Measurements from ENCODE around the gene COPS9.

DNA sequence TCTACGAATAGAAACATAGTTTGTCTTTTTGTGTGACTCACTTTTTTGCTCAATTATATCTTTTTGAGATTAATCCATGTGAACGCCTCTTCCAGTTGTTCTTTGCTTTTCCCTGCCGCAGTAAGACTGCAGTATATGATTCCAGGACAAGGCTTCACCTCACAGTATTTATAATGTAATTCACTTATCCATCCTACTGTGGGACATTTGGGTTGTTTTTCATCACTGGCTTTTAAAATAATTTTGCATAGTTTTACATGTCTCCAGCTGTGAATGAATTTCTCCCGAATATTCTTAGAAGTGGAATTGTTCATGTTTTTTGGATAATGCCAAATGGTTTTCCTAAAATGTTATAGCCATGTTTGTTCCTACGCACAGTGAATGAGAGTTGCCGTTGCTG is 21.9 kb downstream of the COPS9 start:
- TF ChIP-seq, protein P1, sequence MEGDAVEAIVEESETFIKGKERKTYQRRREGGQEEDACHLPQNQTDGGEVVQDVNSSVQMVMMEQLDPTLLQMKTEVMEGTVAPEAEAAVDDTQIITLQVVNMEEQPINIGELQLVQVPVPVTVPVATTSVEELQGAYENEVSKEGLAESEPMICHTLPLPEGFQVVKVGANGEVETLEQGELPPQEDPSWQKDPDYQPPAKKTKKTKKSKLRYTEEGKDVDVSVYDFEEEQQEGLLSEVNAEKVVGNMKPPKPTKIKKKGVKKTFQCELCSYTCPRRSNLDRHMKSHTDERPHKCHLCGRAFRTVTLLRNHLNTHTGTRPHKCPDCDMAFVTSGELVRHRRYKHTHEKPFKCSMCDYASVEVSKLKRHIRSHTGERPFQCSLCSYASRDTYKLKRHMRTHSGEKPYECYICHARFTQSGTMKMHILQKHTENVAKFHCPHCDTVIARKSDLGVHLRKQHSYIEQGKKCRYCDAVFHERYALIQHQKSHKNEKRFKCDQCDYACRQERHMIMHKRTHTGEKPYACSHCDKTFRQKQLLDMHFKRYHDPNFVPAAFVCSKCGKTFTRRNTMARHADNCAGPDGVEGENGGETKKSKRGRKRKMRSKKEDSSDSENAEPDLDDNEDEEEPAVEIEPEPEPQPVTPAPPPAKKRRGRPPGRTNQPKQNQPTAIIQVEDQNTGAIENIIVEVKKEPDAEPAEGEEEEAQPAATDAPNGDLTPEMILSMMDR (IDR thresholded peaks at IDR 0.05), result no peak
- TF ChIP-seq POLR2A (IDR thresholded peaks at IDR 0.05) (no peak), POLR2AphosphoS5 (IDR thresholded peaks at IDR 0.05) (no peak), EP300 (IDR thresholded peaks at IDR 0.05; ENCODE audit: low read depth) (no peak)

Data from transverse colon (tissue), 4 donors.